Common myeloid progenitor, CD34-positive (primary cell): ENCODE data around the gene MMP28.

Experiments
- CTCF ChIA-PET: fragments of 350-600 bp; sonication (Branson Sonifier 250); formaldehyde crosslinking; loops from one replicate; lab custom pipeline; 2021; ENCODE audit warnings: antibody characterized with exemption; lab: Charles Lee
- POLR2A ChIA-PET: fragments of 350-600 bp; sonication (Branson Sonifier 250); formaldehyde crosslinking; loops from one replicate; lab custom pipeline; 2021; ENCODE audit warnings: antibody characterized with exemption; lab: Charles Lee
- DNase-seq, 3 donors: peaks; one replicate each; pipeline versions ENCODE4 v3.0.0 to v3.0.0-alpha.2; 2013
- H3K27ac ChIP-seq, 2 experiments: 1 replicate in 1 of 2; 2 replicates in 1 of 2; pipeline ENCODE4 v1.7.0; 2013; ENCODE audit warnings: inconsistent platforms in 2 of 2, low read length in 2 of 2, mild to moderate bottlenecking in 2 of 2, low read depth in 1 of 2, moderate library complexity in 1 of 2; ENCODE audit not compliant: severe bottlenecking in 2 of 2, insufficient read depth in 1 of 2, poor library complexity in 1 of 2
- H3K27me3 ChIP-seq, 5 experiments: replicated peaks in 2 of 5; 1 replicate in 3 of 5; 2 replicates in 2 of 5; pipeline versions ENCODE4 v1.6.1 to v1.7.0; 2013; ENCODE audit warnings: low read length in 4 of 5, mild to moderate bottlenecking in 2 of 5, moderate library complexity in 2 of 5, inconsistent platforms in 1 of 5; ENCODE audit not compliant: insufficient read depth in 5 of 5, control insufficient read depth in 4 of 5
- H3K36me3 ChIP-seq, 4 experiments: 1 replicate in 2 of 4; 2 replicates in 2 of 4; pipeline versions ENCODE4 v1.6.1 to v1.7.0; 2013; ENCODE audit warnings: low read length in 3 of 4, control low read depth in 1 of 4, mild to moderate bottlenecking in 1 of 4; ENCODE audit not compliant: control insufficient read depth in 4 of 4, insufficient read depth in 4 of 4
- H3K4me1 ChIP-seq, 4 experiments: 1 replicate in 3 of 4; 2 replicates in 1 of 4; pipeline versions ENCODE4 v1.6.1 to v1.7.1; 2013; ENCODE audit warnings: low read length in 3 of 4, mild to moderate bottlenecking in 3 of 4, control low read depth in 1 of 4, inconsistent platforms in 1 of 4, moderate library complexity in 1 of 4; ENCODE audit not compliant: control insufficient read depth in 4 of 4, insufficient read depth in 4 of 4; ENCODE audit errors: control extremely low read depth in 1 of 4
- H3K4me3 ChIP-seq, 7 experiments: 1 replicate in 4 of 7; 2 replicates in 3 of 7; pipeline versions ENCODE4 v1.5.1 to v1.7.0; 2013; ENCODE audit warnings: mild to moderate bottlenecking in 7 of 7, low read length in 6 of 7, moderate library complexity in 6 of 7, inconsistent platforms in 2 of 7, low read depth in 2 of 7, control low read depth in 1 of 7; ENCODE audit not compliant: insufficient read depth in 4 of 7, control insufficient read depth in 1 of 7; ENCODE audit errors: extremely low read depth in 1 of 7
- H3K9me3 ChIP-seq, 5 experiments: 1 replicate in 4 of 5; 2 replicates in 1 of 5; pipeline versions ENCODE4 v1.6.1 to v1.7.1; 2013; ENCODE audit warnings: low read length in 4 of 5, mild to moderate bottlenecking in 2 of 5, inconsistent platforms in 1 of 5, low read depth in 1 of 5, moderate library complexity in 1 of 5; ENCODE audit not compliant: control insufficient read depth in 4 of 5, insufficient read depth in 2 of 5; ENCODE audit errors: control extremely low read depth in 1 of 5
- WGBS: methylation state at CpG from one replicate; pipeline ENCODE4 v1.1.5; 2013; ENCODE audit not compliant: insufficient coverage; 5-methylcytosine and 5-hydroxymethylcytosine counted together

MMP28 gene

DNA sequence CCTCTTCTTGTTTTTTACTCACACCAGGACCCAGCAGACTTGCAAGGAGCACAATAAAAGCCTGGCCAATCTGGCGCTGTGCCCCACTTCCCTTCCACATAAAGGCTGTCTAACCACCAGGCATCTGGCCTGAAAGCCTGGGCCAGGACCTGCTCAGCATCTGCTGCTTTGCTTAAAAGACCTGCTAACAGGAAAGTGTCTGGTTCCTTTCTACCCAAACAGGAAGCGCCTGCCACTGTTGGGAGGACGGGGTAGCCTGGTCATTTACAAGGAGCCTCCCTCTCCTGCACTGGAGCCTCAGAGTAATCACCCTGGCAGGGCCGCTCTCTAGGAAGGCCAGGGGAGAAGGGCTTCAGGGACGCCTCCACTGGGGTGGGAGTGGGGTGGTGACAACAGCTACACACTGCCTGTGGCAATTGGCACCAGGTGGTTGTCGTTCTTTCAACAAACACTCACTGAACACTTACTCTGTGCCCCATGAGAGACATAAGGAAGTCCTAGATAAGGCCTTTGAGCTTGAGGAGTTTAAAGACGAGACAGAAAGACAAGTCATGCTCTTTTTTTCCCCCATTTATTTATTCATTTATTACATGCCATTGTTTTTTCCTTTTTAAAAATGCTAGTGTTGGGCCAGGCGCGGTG, 6.3 kb upstream of the MMP28 start:
- CTCF ChIA-PET, result interaction anchor here (0.9 to 1.4 kb wide), 7 partner anchors 9 to 38 kb away, joined by 4 to 8 read pairs (median 5); no protein-coding TSS in a partner anchor
- Histone ChIP-seq H3K36me3 (peaks cover 0 to 2% (median 0%) of the 10 kb centered on the region in 4 experiments), H3K4me3 (peak overlapping the region in 3 of 7 experiments; percentile 2 to 64 (median 16)), H3K4me1 (peaks cover 0 to 45% (median 37%) of the 10 kb centered on the region in 4 experiments), H3K27me3 (no peaks in the 10 kb centered on the region), H3K9me3 (no peaks in the 10 kb centered on the region), H3K27ac (peak overlapping the region; percentile 46 to 82)
- peak; percentile 95 to 100 (median 100) for DNase-seq
- 28% methylated on average over 5 of the region's 9 CpGs for WGBS
- POLR2A ChIA-PET, result interaction anchor here (0.7 kb wide), 1 partner anchor 9 kb away, joined by 4 read pairs; no protein-coding TSS in a partner anchor

- Histone ChIP-seq H3K27ac (no peak overlapping the region), H3K36me3 (peaks cover 0 to 2% (median 0%) of the 10 kb centered on the region in 4 experiments), H3K4me1 (peaks cover 0 to 54% (median 44%) of the 10 kb centered on the region in 4 experiments), H3K9me3 (no peaks in the 10 kb centered on the region), H3K4me3 (no peak overlapping the region), H3K27me3 (no peaks in the 10 kb centered on the region)
- POLR2A ChIA-PET, result interaction anchor here (1.3 kb wide), 1 partner anchor 36 kb away, joined by 5 read pairs; no protein-coding TSS in a partner anchor
- DNase-seq, result no peak
- CTCF ChIA-PET, result interaction anchor here (1.0 to 10.3 kb wide), 6 partner anchors 9 to 187 kb away, joined by 3 to 139 read pairs (median 6); no protein-coding TSS in a partner anchor
Observed at GRCh38 chr17:35799942-35800341, 4.5 kb upstream of the MMP28 start.

DNA sequence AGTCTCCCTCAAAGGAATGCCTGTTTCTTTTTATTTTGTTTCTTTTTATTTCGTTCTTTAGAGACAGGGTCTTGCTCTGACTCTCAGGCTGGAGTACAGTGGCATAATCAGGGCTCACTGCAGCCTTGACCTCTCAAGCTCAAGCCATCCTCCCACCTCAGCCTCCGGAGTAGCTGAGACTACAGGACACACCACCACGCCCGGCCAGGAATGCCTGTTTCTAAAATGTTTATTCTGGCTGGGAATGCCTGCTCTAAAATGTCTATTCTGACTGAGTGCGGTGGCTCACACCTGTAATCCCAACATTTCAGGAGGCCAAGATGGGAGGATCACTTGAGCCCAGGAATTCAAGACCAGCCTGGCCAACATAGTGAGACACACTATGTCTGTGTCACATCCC, 2.5 kb upstream of the MMP28 start:
- no peaks in the 10 kb centered on the region for H3K27me3 ChIP-seq

GRCh38 chr17:35797370-35797769, 1.9 kb upstream of the MMP28 start:
- 69% methylated on average over 3 of the region's 4 CpGs for WGBS
- CTCF ChIA-PET, result interaction anchor here (1.3 to 10.3 kb wide), 5 partner anchors 10 to 29 kb away, joined by 4 to 139 read pairs (median 6); no protein-coding TSS in a partner anchor
- peaks cover 0 to 53% (median 46%) of the 10 kb centered on the region in 4 experiments for H3K4me1 ChIP-seq
- DNase-seq, result no peak
- H3K9me3 ChIP-seq, result no peaks in the 10 kb centered on the region
- POLR2A ChIA-PET, result no interaction called here
- H3K4me3 ChIP-seq, result no peak overlapping the region
- H3K27me3 ChIP-seq, result no peaks in the 10 kb centered on the region
- H3K27ac ChIP-seq, result no peak overlapping the region
- peaks cover 0 to 2% (median 0%) of the 10 kb centered on the region in 4 experiments for H3K36me3 ChIP-seq

More for the DNA sequence above, 2.5 kb upstream of the MMP28 start:
- WGBS, result 97% methylated on average over 5 of the region's 5 CpGs
- no peaks in the 10 kb centered on the region for H3K9me3 ChIP-seq
- no peak overlapping the region for H3K4me3 ChIP-seq
- POLR2A ChIA-PET, result no interaction called here
- H3K4me1 ChIP-seq, result peaks cover 0 to 58% (median 48%) of the 10 kb centered on the region in 4 experiments
- H3K36me3 ChIP-seq, result peaks cover 0 to 2% (median 0%) of the 10 kb centered on the region in 4 experiments
- no peak overlapping the region for H3K27ac ChIP-seq
- no peak for DNase-seq
- CTCF ChIA-PET, result interaction anchor here (1.3 to 10.3 kb wide), 4 partner anchors 10 to 30 kb away, joined by 4 to 139 read pairs (median 11); no protein-coding TSS in a partner anchor

DNA sequence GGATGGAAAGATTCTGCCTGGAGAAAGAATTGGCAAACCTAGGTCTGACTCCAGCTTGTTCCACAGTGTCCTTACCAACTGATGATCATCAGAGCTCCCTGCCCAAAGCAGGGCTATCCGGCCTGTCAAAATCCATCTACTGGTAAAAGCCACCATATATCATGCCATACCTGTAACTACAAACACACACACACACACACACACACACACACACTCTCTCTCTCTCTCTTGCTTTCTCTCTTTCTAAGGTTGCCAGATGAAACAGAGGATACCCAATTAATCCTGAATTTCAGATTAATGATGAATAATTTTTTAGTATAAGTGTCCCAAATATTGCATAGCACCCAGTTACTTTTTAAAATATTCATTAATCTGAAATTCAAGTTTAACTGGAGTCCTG, 1.5 kb upstream of the MMP28 start:
- CTCF ChIA-PET, result interaction anchor here (0.6 to 10.3 kb wide), 7 partner anchors 8 to 29 kb away, joined by 3 to 139 read pairs (median 6); partner anchors contain the start of gene TAF15
- Histone ChIP-seq H3K9me3 (no peaks in the 10 kb centered on the region), H3K36me3 (peaks cover 0 to 2% (median 0%) of the 10 kb centered on the region in 4 experiments), H3K4me1 (peaks cover 0 to 52% (median 45%) of the 10 kb centered on the region in 4 experiments), H3K27ac (no peak overlapping the region), H3K27me3 (no peaks in the 10 kb centered on the region), H3K4me3 (no peak overlapping the region)
- WGBS, result 100% methylated on average over 1 of the region's 1 CpG
- POLR2A ChIA-PET, result no interaction called here
- DNase-seq, result no peak

DNA sequence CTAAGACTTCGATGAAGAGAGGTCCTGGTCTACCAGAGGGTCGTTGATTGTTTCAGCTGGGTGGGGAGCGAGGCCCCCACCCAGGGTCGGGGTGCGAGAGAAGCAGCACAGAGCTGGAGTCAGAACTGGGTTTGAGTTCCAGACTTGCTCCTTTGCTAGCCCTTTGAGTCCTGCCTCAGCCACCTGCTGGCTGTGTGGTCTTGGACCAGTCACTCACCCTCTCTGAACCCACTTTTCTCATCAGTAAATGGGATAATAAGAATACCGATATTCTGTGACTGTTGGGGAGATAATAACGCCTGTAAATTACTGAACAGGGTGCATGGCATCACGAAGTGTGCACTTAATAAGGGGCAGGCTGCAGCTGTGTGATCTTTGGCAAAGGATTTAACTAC, 427 bp upstream of the MMP28 start:
- no peak for DNase-seq
- CTCF ChIA-PET, result interaction anchor here (0.6 to 10.3 kb wide), 10 partner anchors 9 to 841 kb away, joined by 3 to 139 read pairs (median 4); no protein-coding TSS in a partner anchor
- WGBS, result 35% methylated on average over 8 of the region's 8 CpGs
- Histone ChIP-seq H3K9me3 (no peaks in the 10 kb centered on the region), H3K4me1 (peaks cover 0 to 45% (median 35%) of the 10 kb centered on the region in 4 experiments), H3K27me3 (no peaks in the 10 kb centered on the region), H3K4me3 (peak overlapping the region; percentile 61 to 89 (median 71)), H3K36me3 (peaks cover 0 to 2% (median 0%) of the 10 kb centered on the region in 4 experiments), H3K27ac (no peak overlapping the region)
- POLR2A ChIA-PET, result interaction anchor here (1.0 kb wide), 1 partner anchor 15 kb away, joined by 3 read pairs; no protein-coding TSS in a partner anchor
